A673 (cell line): Measurements from ENCODE around the gene PKNOX2.

Experiments used
- EZH2 ChIP-seq: fragments of 200-600 bp; sonication (generic); IDR thresholded peaks from 2 replicates; pipeline ENCODE4 v1.6.1; 2017; ENCODE audit warnings: borderline replicate concordance, low read depth, mild to moderate bottlenecking, mixed read lengths, antibody characterized with exemption, low read length; ENCODE audit not compliant: poor library complexity, severe bottlenecking
- TF ChIP-seq, protein P1 (sequence below): fragments of 300-800, 200-600 bp; sonication (generic); conservative IDR thresholded peaks from 2 replicates; pipeline ENCODE4 v1.5.1; 2017; ENCODE audit warnings: low read depth, mild to moderate bottlenecking, antibody characterized with exemption, low read length, moderate library complexity, mixed read lengths

DNA sequence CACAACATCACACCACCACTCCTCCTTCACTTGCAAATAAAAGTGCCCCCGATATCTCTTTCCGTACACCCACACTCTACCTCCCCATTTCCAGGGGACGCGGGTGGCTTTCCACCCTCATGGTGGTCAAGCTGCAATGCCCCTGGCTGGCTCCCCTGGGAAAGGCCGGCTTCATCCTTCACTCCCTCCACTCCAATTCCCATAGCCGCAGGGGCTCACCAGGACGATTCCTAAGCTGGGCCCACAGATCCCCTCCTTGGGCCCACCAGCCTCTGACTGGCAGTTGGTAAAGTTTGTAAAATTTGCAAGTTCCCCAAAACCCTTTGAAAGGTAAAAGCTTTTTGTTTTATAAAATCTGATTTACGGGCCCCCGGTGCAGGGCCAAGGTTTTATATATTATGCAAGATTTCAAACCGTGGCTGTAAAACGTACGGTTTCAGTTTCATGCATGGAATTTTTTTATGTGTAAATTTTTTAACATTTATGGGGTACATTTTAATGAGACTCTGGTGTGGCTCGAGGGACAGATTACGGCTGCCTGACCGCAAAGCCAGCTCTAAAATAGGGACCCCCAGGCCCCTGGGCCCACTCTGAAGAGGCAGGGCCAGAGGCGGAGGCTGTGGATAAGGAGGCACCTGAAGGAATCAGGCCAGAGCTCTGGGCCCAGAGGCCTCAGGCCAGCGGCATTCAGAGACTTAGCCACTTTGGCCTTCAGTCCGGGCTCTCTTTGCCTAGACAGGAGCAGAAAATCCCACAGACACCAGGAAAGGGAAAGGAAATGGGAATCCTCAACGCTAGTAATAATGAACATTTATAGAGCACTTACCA, 225.0 kb downstream of the PKNOX2 start:
- TF ChIP-seq, protein P1, sequence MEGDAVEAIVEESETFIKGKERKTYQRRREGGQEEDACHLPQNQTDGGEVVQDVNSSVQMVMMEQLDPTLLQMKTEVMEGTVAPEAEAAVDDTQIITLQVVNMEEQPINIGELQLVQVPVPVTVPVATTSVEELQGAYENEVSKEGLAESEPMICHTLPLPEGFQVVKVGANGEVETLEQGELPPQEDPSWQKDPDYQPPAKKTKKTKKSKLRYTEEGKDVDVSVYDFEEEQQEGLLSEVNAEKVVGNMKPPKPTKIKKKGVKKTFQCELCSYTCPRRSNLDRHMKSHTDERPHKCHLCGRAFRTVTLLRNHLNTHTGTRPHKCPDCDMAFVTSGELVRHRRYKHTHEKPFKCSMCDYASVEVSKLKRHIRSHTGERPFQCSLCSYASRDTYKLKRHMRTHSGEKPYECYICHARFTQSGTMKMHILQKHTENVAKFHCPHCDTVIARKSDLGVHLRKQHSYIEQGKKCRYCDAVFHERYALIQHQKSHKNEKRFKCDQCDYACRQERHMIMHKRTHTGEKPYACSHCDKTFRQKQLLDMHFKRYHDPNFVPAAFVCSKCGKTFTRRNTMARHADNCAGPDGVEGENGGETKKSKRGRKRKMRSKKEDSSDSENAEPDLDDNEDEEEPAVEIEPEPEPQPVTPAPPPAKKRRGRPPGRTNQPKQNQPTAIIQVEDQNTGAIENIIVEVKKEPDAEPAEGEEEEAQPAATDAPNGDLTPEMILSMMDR = no peak
- no peak for TF ChIP-seq EZH2
